Ammon's horn (tissue), 1 donor: ENCODE measurements around the gene FAM236C.
"Not testable (repeated sequence)": the region's sequence is repeated elsewhere in the genome, so short reads cannot be mapped to it uniquely, and the experiment has no call there.

Experiments
- DNase-seq: peaks from one replicate; pipeline ENCODE4 v3.0.0-alpha.2; 2016; ENCODE audit warnings: low spot score

The FAM236C gene

GRCh38 chrX:72912315-72912714 is at the start of gene FAM236C:
Gene FAM236C (plus strand): TSS chrX:72912615. CDS start chrX:72912715, 100 bp downstream.
- DNase-seq: not testable (repeated sequence)

- DNase-seq: not testable (repeated sequence)
These were observed 29.5 kb upstream of the FAM236C start for GRCh38 chrX:72882898-72883297.

GRCh38 chrX:72889740-72890139 is 22.7 kb upstream of the FAM236C start:
- DNase-seq: not testable (repeated sequence)

GRCh38 chrX:72916096-72916495 is 3.7 kb downstream of the FAM236C start:
- DNase-seq: not testable (repeated sequence)

- DNase-seq: not testable (repeated sequence)
These were observed 19.9 kb downstream of the FAM236C start for GRCh38 chrX:72932283-72932682.

GRCh38 chrX:72936455-72936854 is 24.0 kb downstream of the FAM236C start:
- DNase-seq: not testable (repeated sequence)

GRCh38 chrX:72936882-72937455 is 24.6 kb downstream of the FAM236C start:
- not testable (repeated sequence) for DNase-seq

GRCh38 chrX:72937906-72938305 is 25.5 kb downstream of the FAM236C start, which contains the start of gene FAM236A:
Gene FAM236A (plus strand): TSS chrX:72938206. CDS start chrX:72938263, 57 bp downstream.
- not testable (repeated sequence) for DNase-seq

GRCh38 chrX:72942272-72942671 is 29.9 kb downstream of the FAM236C start:
- DNase-seq: not testable (repeated sequence)

GRCh38 chrX:72943035-72943818 is 30.8 kb downstream of the FAM236C start:
- DNase-seq: not testable (repeated sequence)

- not testable (repeated sequence) for DNase-seq
These were observed 31.4 kb downstream of the FAM236C start, which contains the start of gene DMRTC1 for GRCh38 chrX:72943819-72944169. Gene DMRTC1 (minus strand): TSS chrX:72943837. CDS start chrX:72875694, 68,143 bp downstream.

- DNase-seq: not testable (repeated sequence)
These were observed 47.6 kb downstream of the FAM236C start for GRCh38 chrX:72959971-72960370.
